Astrocyte (in vitro differentiated cells and primary cell): ENCODE measurements around the gene CUEDC2.

Source experiments
- EZH2 ChIP-seq: IDR thresholded peaks from 2 replicates; pipeline ENCODE4 v1.6.1; 2012; ENCODE audit warnings: mild to moderate bottlenecking, low read length, inconsistent platforms; ENCODE audit not compliant: insufficient read depth
- TF ChIP-seq, protein P1 (sequence below): IDR thresholded peaks from 2 replicates; pipeline ENCODE4 v1.5.1; 2011; ENCODE audit warnings: low read depth, mild to moderate bottlenecking, inconsistent platforms, low read length, moderate library complexity; ENCODE audit not compliant: insufficient read depth

DNA sequence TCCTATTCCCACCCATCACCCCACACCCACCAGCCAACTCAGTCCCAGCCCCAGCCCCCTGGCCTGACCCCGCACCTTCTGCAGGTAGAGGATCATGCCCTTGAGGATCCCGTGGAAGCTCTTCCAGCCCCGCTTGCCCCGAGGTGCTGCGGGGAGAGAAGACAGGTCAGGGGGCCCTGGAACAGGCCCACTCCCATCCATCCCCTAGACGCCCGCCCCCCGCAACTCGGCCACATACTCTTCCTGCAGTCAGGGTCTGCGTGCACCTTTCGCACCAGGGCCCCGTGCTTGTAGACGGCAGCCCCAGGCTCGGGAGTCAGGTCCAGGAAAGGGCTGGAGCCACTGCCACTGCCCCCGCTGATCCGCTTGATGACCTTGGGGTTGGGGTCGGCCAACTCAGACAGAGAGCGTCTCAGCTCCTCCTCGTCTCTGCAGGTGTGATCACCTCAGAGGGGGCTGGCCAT lies 27.2 kb downstream of the CUEDC2 start:
- TF ChIP-seq, protein P1, sequence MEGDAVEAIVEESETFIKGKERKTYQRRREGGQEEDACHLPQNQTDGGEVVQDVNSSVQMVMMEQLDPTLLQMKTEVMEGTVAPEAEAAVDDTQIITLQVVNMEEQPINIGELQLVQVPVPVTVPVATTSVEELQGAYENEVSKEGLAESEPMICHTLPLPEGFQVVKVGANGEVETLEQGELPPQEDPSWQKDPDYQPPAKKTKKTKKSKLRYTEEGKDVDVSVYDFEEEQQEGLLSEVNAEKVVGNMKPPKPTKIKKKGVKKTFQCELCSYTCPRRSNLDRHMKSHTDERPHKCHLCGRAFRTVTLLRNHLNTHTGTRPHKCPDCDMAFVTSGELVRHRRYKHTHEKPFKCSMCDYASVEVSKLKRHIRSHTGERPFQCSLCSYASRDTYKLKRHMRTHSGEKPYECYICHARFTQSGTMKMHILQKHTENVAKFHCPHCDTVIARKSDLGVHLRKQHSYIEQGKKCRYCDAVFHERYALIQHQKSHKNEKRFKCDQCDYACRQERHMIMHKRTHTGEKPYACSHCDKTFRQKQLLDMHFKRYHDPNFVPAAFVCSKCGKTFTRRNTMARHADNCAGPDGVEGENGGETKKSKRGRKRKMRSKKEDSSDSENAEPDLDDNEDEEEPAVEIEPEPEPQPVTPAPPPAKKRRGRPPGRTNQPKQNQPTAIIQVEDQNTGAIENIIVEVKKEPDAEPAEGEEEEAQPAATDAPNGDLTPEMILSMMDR: no peak
- no peak for TF ChIP-seq EZH2
